Subcutaneous adipose tissue (tissue), 4 donors: ENCODE results near the gene COL24A1. TPM values are rescaled to one million over a fixed set of nuclear protein-coding genes. Genes with fewer than 3 reads are reported as not detected.

Experiments
- CTCF ChIP-seq: fragments of 450-650 bp; IDR thresholded peaks from one replicate; pipeline ENCODE4 v1.5.1; 2016; ENCODE audit warnings: low read depth, mild to moderate bottlenecking, control low read depth, antibody characterized with exemption, moderate library complexity
- total RNA-seq, 4 donors: library from RNA; depleted of rRNA; stranded (reverse); fragments of >200 nt; gene quantifications; one replicate each; pipeline ENCODE4 v1.1.0, GENCODE V29; 2016

COL24A1 gene
- total RNA-seq, 4 donors from 2014 or later: 0.16 to 2.9 (median 1.3) TPM

GRCh38 chr1:85824066-85824840 lies 332.3 kb downstream of the COL24A1 start:
- no peak for TF ChIP-seq CTCF

- no peak for TF ChIP-seq CTCF
Observed at GRCh38 chr1:85822696-85823095, 333.9 kb downstream of the COL24A1 start.

- no peak for TF ChIP-seq CTCF
Observed at GRCh38 chr1:85818371-85818770, 338.2 kb downstream of the COL24A1 start.

- TF ChIP-seq CTCF: no peak
Observed at GRCh38 chr1:85816606-85817005, 340.0 kb downstream of the COL24A1 start.

- TF ChIP-seq CTCF: no peak
Observed at GRCh38 chr1:85815906-85816305, 340.7 kb downstream of the COL24A1 start.

- TF ChIP-seq CTCF: no peak
Observed at GRCh38 chr1:85806236-85806965, 350.2 kb downstream of the COL24A1 start.

GRCh38 chr1:85801520-85801919 lies 355.1 kb downstream of the COL24A1 start:
- TF ChIP-seq CTCF: no peak
